ENCODE measurements around the gene CALB2.

The CALB2 gene

GRCh38 chr16:71357681-71358080 lies 842 bp upstream of the CALB2 start:
- H3K27me3 ChIP-seq (ENCODE audit: insufficient read depth, low read length, poor library complexity, severe bottlenecking) = no peaks in the 10 kb centered on the region
- H3K36me3 ChIP-seq (ENCODE audit: insufficient read depth, low read length) = no peaks in the 10 kb centered on the region
- H3F3A ChIP-seq (ENCODE audit: low read depth) = no peaks in the 10 kb centered on the region
- H3K4me3 ChIP-seq (ENCODE audit: low read length, poor library complexity, severe bottlenecking) = no peak overlapping the region
- no peaks in the 10 kb centered on the region for H3K9me2 ChIP-seq (replicated peaks; ENCODE audit: low read depth, low read length)
- H3K9me3 ChIP-seq (ENCODE audit: insufficient read depth, low read depth, low read length) = no peaks in the 10 kb centered on the region
- no peaks in the 10 kb centered on the region for H3K79me2 ChIP-seq (ENCODE audit: insufficient read depth, low read length)
- TF ChIP-seq CTCF (conservative IDR thresholded peaks at IDR 0.05; ENCODE audit: low read length) (no peak), EZH2phosphoT487 (IDR thresholded peaks at IDR 0.05; ENCODE audit: borderline replicate concordance) (no peak)
- no peaks in the 10 kb centered on the region for H4K20me1 ChIP-seq (ENCODE audit: insufficient read depth, low read length, poor library complexity, severe bottlenecking)
- H3K4me1 ChIP-seq (ENCODE audit: insufficient read depth, low read length, poor library complexity, severe bottlenecking) = no peaks in the 10 kb centered on the region
- no peak overlapping the region for H3K4me2 ChIP-seq (ENCODE audit: low read depth, low read length, poor library complexity, severe bottlenecking)
- H3K9ac ChIP-seq (ENCODE audit: low read depth, low read length, poor library complexity, severe bottlenecking) = no peak overlapping the region
- H2AFZ ChIP-seq (ENCODE audit: low read length) = no peak overlapping the region

- no peaks in the 10 kb centered on the region for H3K36me3 ChIP-seq (ENCODE audit: insufficient read depth, low read length)
- no peaks in the 10 kb centered on the region for H3K79me2 ChIP-seq (ENCODE audit: insufficient read depth, low read length)
- H3K4me2 ChIP-seq (ENCODE audit: low read depth, low read length, poor library complexity, severe bottlenecking) = no peak overlapping the region
- H2AFZ ChIP-seq (ENCODE audit: low read length) = no peak overlapping the region
- TF ChIP-seq CTCF (conservative IDR thresholded peaks at IDR 0.05; ENCODE audit: low read length) (no peak), EZH2phosphoT487 (IDR thresholded peaks at IDR 0.05; ENCODE audit: borderline replicate concordance) (no peak)
- H3K9me2 ChIP-seq (replicated peaks; ENCODE audit: low read depth, low read length) = no peaks in the 10 kb centered on the region
- no peak overlapping the region for H3K9ac ChIP-seq (ENCODE audit: low read depth, low read length, poor library complexity, severe bottlenecking)
- H3K4me3 ChIP-seq (ENCODE audit: low read length, poor library complexity, severe bottlenecking) = no peak overlapping the region
- no peaks in the 10 kb centered on the region for H3K27me3 ChIP-seq (ENCODE audit: insufficient read depth, low read length, poor library complexity, severe bottlenecking)
- no peaks in the 10 kb centered on the region for H3F3A ChIP-seq (ENCODE audit: low read depth)
- H3K9me3 ChIP-seq (ENCODE audit: insufficient read depth, low read depth, low read length) = no peaks in the 10 kb centered on the region
- no peaks in the 10 kb centered on the region for H3K4me1 ChIP-seq (ENCODE audit: insufficient read depth, low read length, poor library complexity, severe bottlenecking)
- H4K20me1 ChIP-seq (ENCODE audit: insufficient read depth, low read length, poor library complexity, severe bottlenecking) = no peaks in the 10 kb centered on the region
Measured at GRCh38 chr16:71359431-71359830, 908 bp downstream of the CALB2 start.

GRCh38 chr16:71360378-71360777 lies 1.9 kb downstream of the CALB2 start:
- H3K36me3 ChIP-seq (ENCODE audit: insufficient read depth, low read length) = no peaks in the 10 kb centered on the region
- no peak overlapping the region for H2AFZ ChIP-seq (ENCODE audit: low read length)
- TF ChIP-seq CTCF (conservative IDR thresholded peaks at IDR 0.05; ENCODE audit: low read length) (no peak), EZH2phosphoT487 (IDR thresholded peaks at IDR 0.05; ENCODE audit: borderline replicate concordance) (no peak)
- no peak overlapping the region for H3K9ac ChIP-seq (ENCODE audit: low read depth, low read length, poor library complexity, severe bottlenecking)
- no peaks in the 10 kb centered on the region for H3K9me2 ChIP-seq (replicated peaks; ENCODE audit: low read depth, low read length)
- H3K27me3 ChIP-seq (ENCODE audit: insufficient read depth, low read length, poor library complexity, severe bottlenecking) = no peaks in the 10 kb centered on the region
- no peaks in the 10 kb centered on the region for H3F3A ChIP-seq (ENCODE audit: low read depth)
- no peaks in the 10 kb centered on the region for H3K79me2 ChIP-seq (ENCODE audit: insufficient read depth, low read length)
- H4K20me1 ChIP-seq (ENCODE audit: insufficient read depth, low read length, poor library complexity, severe bottlenecking) = no peaks in the 10 kb centered on the region
- no peak overlapping the region for H3K4me3 ChIP-seq (ENCODE audit: low read length, poor library complexity, severe bottlenecking)
- no peaks in the 10 kb centered on the region for H3K9me3 ChIP-seq (ENCODE audit: insufficient read depth, low read depth, low read length)
- no peaks in the 10 kb centered on the region for H3K4me1 ChIP-seq (ENCODE audit: insufficient read depth, low read length, poor library complexity, severe bottlenecking)
- no peak overlapping the region for H3K4me2 ChIP-seq (ENCODE audit: low read depth, low read length, poor library complexity, severe bottlenecking)

Data from Loucy (cell line).